GM12878 (cell line): Measurements from ENCODE around the gene DRAP1. TPM values are rescaled to one million over a fixed set of nuclear protein-coding genes. Genes with fewer than 3 reads are reported as not detected.

ENCODE experiments used
- ATAC-seq: fragments of 200-7000 bp; cut with Tn5 transposase; 3 replicates; pipeline ENCODE4 v1.9.1; 2020; ENCODE audit warnings: mild to moderate bottlenecking, moderate library complexity
- BruUV-seq: library from RNA; stranded (reverse); fragments of 400-500 nt; replicated peaks from 2 replicates; lab custom pipeline; 2021; lab: Mats Ljungman, UMichigan
- CTCF ChIA-PET: fragments of 300-600 bp; sonication (Branson Sonifier 250); formaldehyde crosslinking; extraction: SDS; loops from one replicate; lab custom pipeline; 2021; ENCODE audit warnings: inconsistent platforms; lab: Yijun Ruan, JAX
- POLR2A ChIA-PET: fragments of 350-600 bp; formaldehyde crosslinking; extraction: SDS; loops from one replicate; lab custom pipeline; 2021; ENCODE audit warnings: inconsistent platforms; lab: Charles Lee
- RAD21 ChIA-PET: fragments of 300-600 bp; sonication (Branson Sonifier 250); formaldehyde crosslinking; loops from one replicate; lab custom pipeline; 2023; ENCODE audit warnings: antibody characterized with exemption; ENCODE audit not compliant: unreplicated experiment; lab: Charles Lee
- SMC1A ChIA-PET: fragments of 300-600 bp; sonication (Branson Sonifier 250); formaldehyde crosslinking; loops from one replicate; lab custom pipeline; 2023; ENCODE audit not compliant: unreplicated experiment, uncharacterized antibody; lab: Charles Lee
- DNase-seq: peaks from one replicate; pipeline ENCODE4 v3.0.0-alpha.2; 2011; ENCODE audit warnings: low read depth, low spot score
- FAIRE-seq: peaks from 3 replicates; lab custom pipeline; 2011; peaks lifted over from hg19 to GRCh38; lab: Jason Lieb, UNC
- H2AFZ ChIP-seq: 2 replicates; pipeline ENCODE4 v1.6.0; 2011; ENCODE audit warnings: low read depth, low read length, control low read depth; ENCODE audit not compliant: control insufficient read depth
- H3K27ac ChIP-seq: 2 replicates; pipeline ENCODE4 v1.5.1; 2011; ENCODE audit warnings: control low read depth; ENCODE audit not compliant: control insufficient read depth, insufficient read depth
- H3K27me3 ChIP-seq, 2 experiments: replicated peaks in 1 of 2; 2 replicates each; pipeline versions ENCODE4 v1.6.0 to v1.6.1; 2011; ENCODE audit warnings: low read length in 1 of 2; ENCODE audit not compliant: control insufficient read depth in 2 of 2, insufficient read depth in 2 of 2
- H3K36me3 ChIP-seq, 2 experiments: 2 replicates each; pipeline ENCODE4 v1.5.1; 2011; ENCODE audit warnings: low read length in 1 of 2; ENCODE audit not compliant: control insufficient read depth in 2 of 2, insufficient read depth in 2 of 2
- H3K4me1 ChIP-seq: 2 replicates; pipeline ENCODE4 v1.6.1; 2011; ENCODE audit warnings: mild to moderate bottlenecking, low read length, moderate library complexity, mixed read lengths; ENCODE audit not compliant: control insufficient read depth, insufficient read depth
- H3K4me2 ChIP-seq: 2 replicates; pipeline ENCODE4 v1.6.0; 2011; ENCODE audit warnings: control low read depth; ENCODE audit not compliant: control insufficient read depth, insufficient read depth
- H3K4me3 ChIP-seq: fragments of 200-600 bp; sonication (generic); 2 replicates; pipeline ENCODE4 v1.5.1; 2016
- H3K79me2 ChIP-seq: 2 replicates; pipeline ENCODE4 v1.6.0; 2011; ENCODE audit warnings: low read length; ENCODE audit not compliant: control insufficient read depth, insufficient read depth
- H3K9ac ChIP-seq: 2 replicates; pipeline ENCODE4 v1.8.0; 2011; ENCODE audit warnings: low read length, control low read depth, mixed read lengths; ENCODE audit not compliant: control insufficient read depth, insufficient read depth
- H3K9me3 ChIP-seq: replicated peaks from 3 replicates; pipeline ENCODE4 v1.5.1; 2011; ENCODE audit warnings: mild to moderate bottlenecking, low read length; ENCODE audit not compliant: control insufficient read depth, insufficient read depth
- H4K20me1 ChIP-seq: 2 replicates; pipeline ENCODE4 v1.6.0; 2011; ENCODE audit not compliant: control insufficient read depth, insufficient read depth
- CEBPZ ChIP-seq: fragments of 150-350 bp; IDR thresholded peaks from 2 replicates; pipeline ENCODE4 v1.6.1; 2016; ENCODE audit warnings: low read depth, low read length
- CUX1 ChIP-seq: IDR thresholded peaks from 2 replicates; pipeline ENCODE4 v1.6.1; 2012; ENCODE audit warnings: improper control_type of control experiment, low read depth, low read length; ENCODE audit not compliant: insufficient replicate concordance
- ETV6 ChIP-seq, 2 experiments: fragments of 450-650 bp in 1 of 2; IDR thresholded peaks in 1 of 2; conservative IDR thresholded peaks in 1 of 2; 2 replicates each; pipeline ENCODE4 v1.6.1; 2014; ENCODE audit warnings: antibody characterized with exemption in 1 of 2, borderline replicate concordance in 1 of 2, low read depth in 1 of 2, mild to moderate bottlenecking in 1 of 2, moderate library complexity in 1 of 2
- HSF1 ChIP-seq: fragments of 150-350 bp; IDR thresholded peaks from 2 replicates; pipeline ENCODE4 v1.6.1; 2014; ENCODE audit warnings: mild to moderate bottlenecking, low read depth, low read length
- IRF3 ChIP-seq: fragments of 450-650 bp; IDR thresholded peaks from 2 replicates; pipeline ENCODE4 v1.6.1; 2014; ENCODE audit warnings: mild to moderate bottlenecking
- NFIC ChIP-seq: IDR thresholded peaks from 2 replicates; pipeline ENCODE4 v1.6.1; 2012; ENCODE audit warnings: low read depth, mild to moderate bottlenecking, inconsistent platforms, low read length, moderate library complexity
- PKNOX1 ChIP-seq: fragments of 450-650 bp; IDR thresholded peaks from 2 replicates; pipeline ENCODE4 v1.6.1; 2016; ENCODE audit warnings: mild to moderate bottlenecking
- POLR2A ChIP-seq: IDR thresholded peaks from 2 replicates; pipeline ENCODE4 v1.6.1; 2011; ENCODE audit warnings: low read depth, mild to moderate bottlenecking, low read length
- RB1 ChIP-seq: fragments of 450-650 bp; formaldehyde crosslinking; IDR thresholded peaks from 2 replicates; pipeline ENCODE4 v1.6.1; 2017; ENCODE audit warnings: mild to moderate bottlenecking, borderline replicate concordance
- SP1 ChIP-seq: IDR thresholded peaks from one replicate; pipeline ENCODE4 v1.6.1; 2011; ENCODE audit warnings: low read depth, low read length
- SREBF1 ChIP-seq: IDR thresholded peaks from 2 replicates; pipeline ENCODE4 v1.6.1; 2012; ENCODE audit warnings: mild to moderate bottlenecking, low read length
- ZNF274 ChIP-seq: IDR thresholded peaks from one replicate; pipeline ENCODE4 v1.8.0; 2011; ENCODE audit not compliant: insufficient read length, insufficient read depth
- WGBS: methylation state at CpG from one replicate; pipeline ENCODE4 v1.1.6; 2016; ENCODE audit warnings: low lambda C conversion rate; ENCODE audit not compliant: insufficient replicate concordance, insufficient coverage; ENCODE audit errors: missing lambda C conversion rate; 5-methylcytosine and 5-hydroxymethylcytosine counted together
- in situ Hi-C: fragments of 300-500 bp; cut with MboI; formaldehyde crosslinking; loops from 9 replicates; pipeline ENCODE4 v1.14.3; 2018; ENCODE audit warnings: mixed read lengths
- intact Hi-C: fragments of 100-400 bp; cut with micrococcal nuclease; formaldehyde crosslinking; loops from one replicate; pipeline ENCODE4 v1.14.2; 2022; ENCODE audit not compliant: unreplicated experiment
- polyA plus RNA-seq, 11 experiments: library from polyadenylated mRNA; depleted of rRNA in 4 of 11; unstranded in 6 of 11; stranded (reverse) in 5 of 11; fragments of >200 nt; fragmentation: Nextera tagmentation in 4 of 11; fragmentation: Illumina TruSeq in 1 of 11; extraction: Ambion mirVana in 4 of 11; extraction: Trizol in 1 of 11; gene quantifications; 1 replicate in 1 of 11; 2 replicates in 10 of 11; pipeline versions ENCODE4 v1.2.1 to v1.2.3, GENCODE V29; 2011 to 2016; ENCODE audit warnings: inconsistent platforms in 2 of 11, missing spikeins in 2 of 11, low read depth in 1 of 11
- total RNA-seq, 4 experiments: library from RNA; depleted of rRNA in 3 of 4; stranded (reverse); fragments of >200 nt in 3 of 4; fragmentation: Illumina TruSeq in 1 of 4; extraction: Trizol in 1 of 4; gene quantifications; 2 replicates each; pipeline versions ENCODE4 v1.2.1 to v1.2.3, GENCODE V29; 2013 to 2021

DRAP1 gene
- total and polyA plus RNA-seq, 10 of the 15 experiments (the other 5 are each of a cell fraction or from before 2014, with no cell fraction given), result 9.4 to 163 (median 114) TPM

- no peaks in the 10 kb centered on the region for H4K20me1 ChIP-seq
- no peak for FAIRE-seq
- WGBS, result 92% methylated on average over 13 of the region's 13 CpGs
- H3K27me3 ChIP-seq, result no peaks in the 10 kb centered on the region
- no peak within 1 kb of the TSS for H2AFZ ChIP-seq
- in situ Hi-C loops (no loop called here), intact Hi-C loops (no loop called here)
- no peaks in the 10 kb centered on the region for H3K36me3 ChIP-seq
- H3K4me3 ChIP-seq, result no peak within 1 kb of the TSS
- H3K9ac ChIP-seq, result no peak within 1 kb of the TSS
- CTCF ChIA-PET, result interaction anchor here (1.3 kb wide), 1 partner anchor 60 kb away, joined by 3 read pairs; no protein-coding TSS in a partner anchor
- H3K4me2 ChIP-seq, result no peak within 1 kb of the TSS
- POLR2A ChIA-PET, result no interaction called here
- RAD21 ChIA-PET, result no interaction called here
- no peak within 1 kb of the TSS for H3K27ac ChIP-seq
- H3K79me2 ChIP-seq, result no peaks in the 10 kb centered on the region
- DNase-seq, result no peak
- BruUV-seq, result no TSS peak
- no peak for ATAC-seq
- SMC1A ChIA-PET, result no interaction called here
- peaks cover 8% of the 10 kb centered on the region for H3K4me1 ChIP-seq
- H3K9me3 ChIP-seq, result no peaks in the 10 kb centered on the region
- TF ChIP-seq POLR2A (no peak), HSF1 (no peak), SREBF1 (no peak), ZNF274 (no peak), SP1 (no peak), ETV6 (conservative IDR thresholded peaks at IDR 0.05 in 1 of 2, IDR thresholded peaks at IDR 0.05 in 1 of 2; ENCODE audit: borderline replicate concordance in 1 of 2, low read depth in 1 of 2) (no peak), PKNOX1 (no peak), RB1 (no peak), CEBPZ (no peak), CUX1 (no peak), IRF3 (no peak), NFIC (no peak)
These were observed 26.2 kb downstream of the DRAP1 start, which contains the start of gene TSGA10IP for GRCh38 chr11:65945430-65945911. Gene TSGA10IP, plus strand, starts transcription at chr11:65945480. Its CDS starts 196 bp downstream, at chr11:65945676.
